HL-60 (cell line): ENCODE results near the gene NOX5.

ENCODE experiments used
- DNase-seq, 2 experiments: peaks; one replicate each; pipeline ENCODE4 v3.0.0-alpha.2; 2010 to 2020; ENCODE audit warnings: low read depth in 1 of 2, low spot score in 1 of 2
- H3K27ac ChIP-seq: fragments of 250-450 bp; sonication (Bioruptor Pico); replicated peaks from 2 replicates; pipeline ENCODE4 v1.5.1; 2020; ENCODE audit warnings: mild to moderate bottlenecking, moderate library complexity
- H3K27me3 ChIP-seq: fragments of 250-450 bp; sonication (Bioruptor Pico); 2 replicates; pipeline ENCODE4 v1.5.1; 2021; ENCODE audit warnings: mild to moderate bottlenecking, moderate library complexity; ENCODE audit not compliant: insufficient read depth, poor library complexity, severe bottlenecking
- H3K4me3 ChIP-seq: replicated peaks from 2 replicates; pipeline ENCODE4 v1.5.1; 2011; ENCODE audit warnings: mild to moderate bottlenecking, control low read depth, low read length; ENCODE audit not compliant: insufficient read depth
- GABPA ChIP-seq: IDR thresholded peaks from 2 replicates; pipeline ENCODE4 v1.6.1; 2012; ENCODE audit warnings: low read depth
- POLR2AphosphoS5 ChIP-seq: IDR thresholded peaks from 2 replicates; pipeline ENCODE4 v1.6.1; 2012; ENCODE audit warnings: low read depth
- SPI1 ChIP-seq: IDR thresholded peaks from 2 replicates; pipeline ENCODE4 v1.6.1; 2012; ENCODE audit warnings: low read depth, mild to moderate bottlenecking, borderline replicate concordance
- TF ChIP-seq, protein P1 (sequence below): IDR thresholded peaks from 2 replicates; pipeline ENCODE4 v1.6.1; 2012; ENCODE audit warnings: low read depth; ENCODE audit not compliant: insufficient replicate concordance
- TF ChIP-seq, protein P2 (sequence below): IDR thresholded peaks from one replicate; pipeline ENCODE4 v1.5.1; 2011; ENCODE audit warnings: low read length, control low read depth, inconsistent platforms; ENCODE audit not compliant: insufficient read depth

The NOX5 gene

GRCh38 chr15:68994981-68995761 lies 19.3 kb upstream of the NOX5 start:
- TF ChIP-seq, protein P1, sequence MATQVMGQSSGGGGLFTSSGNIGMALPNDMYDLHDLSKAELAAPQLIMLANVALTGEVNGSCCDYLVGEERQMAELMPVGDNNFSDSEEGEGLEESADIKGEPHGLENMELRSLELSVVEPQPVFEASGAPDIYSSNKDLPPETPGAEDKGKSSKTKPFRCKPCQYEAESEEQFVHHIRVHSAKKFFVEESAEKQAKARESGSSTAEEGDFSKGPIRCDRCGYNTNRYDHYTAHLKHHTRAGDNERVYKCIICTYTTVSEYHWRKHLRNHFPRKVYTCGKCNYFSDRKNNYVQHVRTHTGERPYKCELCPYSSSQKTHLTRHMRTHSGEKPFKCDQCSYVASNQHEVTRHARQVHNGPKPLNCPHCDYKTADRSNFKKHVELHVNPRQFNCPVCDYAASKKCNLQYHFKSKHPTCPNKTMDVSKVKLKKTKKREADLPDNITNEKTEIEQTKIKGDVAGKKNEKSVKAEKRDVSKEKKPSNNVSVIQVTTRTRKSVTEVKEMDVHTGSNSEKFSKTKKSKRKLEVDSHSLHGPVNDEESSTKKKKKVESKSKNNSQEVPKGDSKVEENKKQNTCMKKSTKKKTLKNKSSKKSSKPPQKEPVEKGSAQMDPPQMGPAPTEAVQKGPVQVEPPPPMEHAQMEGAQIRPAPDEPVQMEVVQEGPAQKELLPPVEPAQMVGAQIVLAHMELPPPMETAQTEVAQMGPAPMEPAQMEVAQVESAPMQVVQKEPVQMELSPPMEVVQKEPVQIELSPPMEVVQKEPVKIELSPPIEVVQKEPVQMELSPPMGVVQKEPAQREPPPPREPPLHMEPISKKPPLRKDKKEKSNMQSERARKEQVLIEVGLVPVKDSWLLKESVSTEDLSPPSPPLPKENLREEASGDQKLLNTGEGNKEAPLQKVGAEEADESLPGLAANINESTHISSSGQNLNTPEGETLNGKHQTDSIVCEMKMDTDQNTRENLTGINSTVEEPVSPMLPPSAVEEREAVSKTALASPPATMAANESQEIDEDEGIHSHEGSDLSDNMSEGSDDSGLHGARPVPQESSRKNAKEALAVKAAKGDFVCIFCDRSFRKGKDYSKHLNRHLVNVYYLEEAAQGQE, result no peak
- TF ChIP-seq GABPA (no peak), SPI1 (no peak), POLR2AphosphoS5 (no peak)
- TF ChIP-seq, protein P2, sequence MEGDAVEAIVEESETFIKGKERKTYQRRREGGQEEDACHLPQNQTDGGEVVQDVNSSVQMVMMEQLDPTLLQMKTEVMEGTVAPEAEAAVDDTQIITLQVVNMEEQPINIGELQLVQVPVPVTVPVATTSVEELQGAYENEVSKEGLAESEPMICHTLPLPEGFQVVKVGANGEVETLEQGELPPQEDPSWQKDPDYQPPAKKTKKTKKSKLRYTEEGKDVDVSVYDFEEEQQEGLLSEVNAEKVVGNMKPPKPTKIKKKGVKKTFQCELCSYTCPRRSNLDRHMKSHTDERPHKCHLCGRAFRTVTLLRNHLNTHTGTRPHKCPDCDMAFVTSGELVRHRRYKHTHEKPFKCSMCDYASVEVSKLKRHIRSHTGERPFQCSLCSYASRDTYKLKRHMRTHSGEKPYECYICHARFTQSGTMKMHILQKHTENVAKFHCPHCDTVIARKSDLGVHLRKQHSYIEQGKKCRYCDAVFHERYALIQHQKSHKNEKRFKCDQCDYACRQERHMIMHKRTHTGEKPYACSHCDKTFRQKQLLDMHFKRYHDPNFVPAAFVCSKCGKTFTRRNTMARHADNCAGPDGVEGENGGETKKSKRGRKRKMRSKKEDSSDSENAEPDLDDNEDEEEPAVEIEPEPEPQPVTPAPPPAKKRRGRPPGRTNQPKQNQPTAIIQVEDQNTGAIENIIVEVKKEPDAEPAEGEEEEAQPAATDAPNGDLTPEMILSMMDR, result no peak
- DNase-seq, result no peak
- Histone ChIP-seq H3K4me3 (no peak overlapping the region), H3K27me3 (no peaks in the 10 kb centered on the region), H3K27ac (no peak overlapping the region)

GRCh38 chr15:68997050-68997449 lies 17.4 kb upstream of the NOX5 start:
- H3K27me3 ChIP-seq, result no peaks in the 10 kb centered on the region
- TF ChIP-seq, protein P2, result no peak
- no peak for TF ChIP-seq GABPA
- TF ChIP-seq POLR2AphosphoS5, result no peak
- TF ChIP-seq, protein P1, result no peak
- no peak for TF ChIP-seq SPI1
- H3K27ac ChIP-seq, result no peak overlapping the region
- H3K4me3 ChIP-seq, result no peak overlapping the region
- no peak for DNase-seq

GRCh38 chr15:68997930-68998777 lies 16.3 kb upstream of the NOX5 start:
- Histone ChIP-seq H3K4me3 (no peak overlapping the region), H3K27me3 (no peaks in the 10 kb centered on the region), H3K27ac (no peak overlapping the region)
- DNase-seq, result no peak
- TF ChIP-seq GABPA (no peak), SPI1 (no peak), POLR2AphosphoS5 (no peak)
- TF ChIP-seq, protein P1, result no peak
- TF ChIP-seq, protein P2, result no peak
